ENCODE measurements around the gene ZNF804B. TPM values are rescaled to one million over a fixed set of nuclear protein-coding genes. Genes with fewer than 3 reads are reported as not detected.

Gene ZNF804B
- total RNA-seq, result not detected in 2 replicates

DNA sequence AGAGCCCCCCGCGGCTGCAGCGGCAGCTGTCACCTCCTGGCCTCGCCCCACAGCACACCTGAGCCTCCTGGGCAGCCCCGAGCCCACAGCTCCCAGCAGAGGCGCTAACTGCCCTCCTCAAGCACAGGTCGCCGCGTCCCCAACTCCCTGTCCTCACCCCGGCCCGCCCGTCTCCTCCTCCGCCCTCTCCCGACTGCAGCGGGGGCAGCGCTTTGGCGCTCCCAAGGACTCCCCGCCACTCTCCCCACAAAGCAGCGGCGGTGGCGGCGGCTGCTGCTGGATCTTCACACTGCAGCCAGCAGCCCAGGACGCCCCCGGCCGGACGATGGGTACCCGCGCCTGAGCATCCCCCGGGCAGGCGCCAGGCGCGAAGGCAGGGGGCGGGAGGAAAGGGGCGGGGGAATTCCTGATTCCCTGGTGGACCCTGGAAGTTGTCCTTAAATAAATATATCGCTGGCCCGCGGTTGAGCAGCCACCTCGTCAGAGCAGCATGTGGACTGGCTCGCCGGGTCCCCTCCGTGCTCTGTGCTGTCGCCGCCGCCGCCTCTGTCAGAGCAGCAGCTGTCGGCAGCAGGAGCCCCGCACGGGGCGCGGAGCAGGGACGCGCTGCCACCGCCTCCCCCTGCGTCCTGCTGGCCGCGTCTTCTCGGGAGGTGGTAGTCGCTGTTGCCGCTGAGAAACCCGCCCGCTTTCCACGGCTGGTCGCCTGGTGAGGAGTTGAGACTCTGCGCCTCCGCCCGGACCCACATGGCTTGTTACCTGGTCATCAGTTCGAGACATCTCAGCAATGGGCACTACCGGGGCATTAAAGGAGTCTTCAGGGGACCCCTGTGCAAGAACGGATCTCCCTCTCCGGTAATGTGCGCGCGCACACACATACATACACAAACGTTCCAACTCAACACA, at the start of gene ZNF804B:
Gene ZNF804B, plus strand, starts transcription at position 471 of the 906 bp plus-strand sequence. Its CDS starts 277 bp downstream, at position 748.

GRCh38 chr7:88795553-88795952, 36.1 kb downstream of the ZNF804B start, which contains the start of gene TEX47:
TEX47 (minus strand) TSS chr7:88795737; CDS start chr7:88794942, 795 bp downstream.

Other genes with a start within 250 kb of the ZNF804B start
- gene TEX47, start 36.0 kb downstream of the ZNF804B start, total RNA-seq, result not detected in 2 replicates

Data from regular cardiac myocyte (primary cell).